Activated CD8-positive, alpha-beta memory T cell treated with anti-CD3 and anti-CD28 coated beads for 24 hours (primary cell): ENCODE measurements around the gene AIMP1.
"Not testable (repeated sequence)": the region's sequence is repeated elsewhere in the genome, so short reads cannot be mapped to it uniquely, and the experiment has no call there.

Source experiments
- DNase-seq: peaks from one replicate; pipeline ENCODE4 v3.0.0-alpha.2; 2020

The AIMP1 gene

DNA sequence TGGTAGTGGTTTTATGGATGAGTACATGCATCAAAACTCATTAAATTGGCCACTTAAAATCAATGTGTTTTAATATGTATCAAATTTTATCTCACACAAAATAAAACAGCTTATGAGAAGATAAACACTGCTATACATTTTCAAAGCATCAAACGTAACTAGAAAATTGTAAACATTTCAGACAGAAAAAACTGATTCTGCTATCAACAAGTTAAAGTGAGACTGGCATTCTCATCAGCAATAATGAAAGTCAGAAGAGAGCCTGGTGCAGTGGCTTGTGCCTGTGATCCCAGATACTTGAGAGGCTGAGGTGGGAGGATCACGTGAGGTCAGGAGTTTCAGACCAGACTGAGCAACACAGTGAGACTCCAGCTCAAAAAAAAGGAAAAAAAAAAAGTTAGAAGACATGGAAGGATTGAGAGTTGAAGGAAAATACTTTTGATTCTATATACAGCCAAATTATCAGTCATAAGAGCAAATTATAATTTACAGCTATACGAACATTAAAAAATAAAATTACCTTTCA is 3.3 kb upstream of the AIMP1 start:
- DNase-seq: no peak

DNA sequence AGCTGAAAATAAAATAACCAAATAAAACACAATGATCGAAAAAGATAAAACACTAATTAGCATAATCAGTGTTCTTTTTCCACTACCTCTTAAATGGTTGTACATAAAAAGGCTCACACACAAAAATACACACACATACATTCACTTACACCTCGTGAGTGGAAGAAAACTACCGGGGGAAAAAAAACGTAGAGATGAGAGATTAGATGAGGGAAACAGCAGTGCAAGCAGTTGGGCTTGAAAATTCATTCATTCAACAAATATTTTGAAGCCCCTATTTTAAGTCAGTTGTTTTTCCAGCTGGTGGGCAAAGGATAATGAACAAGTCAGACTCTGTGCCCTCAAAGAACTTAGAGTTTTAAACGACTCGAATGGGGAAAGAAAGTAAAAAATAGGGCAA is 1.4 kb upstream of the AIMP1 start:
- no peak for DNase-seq

DNA sequence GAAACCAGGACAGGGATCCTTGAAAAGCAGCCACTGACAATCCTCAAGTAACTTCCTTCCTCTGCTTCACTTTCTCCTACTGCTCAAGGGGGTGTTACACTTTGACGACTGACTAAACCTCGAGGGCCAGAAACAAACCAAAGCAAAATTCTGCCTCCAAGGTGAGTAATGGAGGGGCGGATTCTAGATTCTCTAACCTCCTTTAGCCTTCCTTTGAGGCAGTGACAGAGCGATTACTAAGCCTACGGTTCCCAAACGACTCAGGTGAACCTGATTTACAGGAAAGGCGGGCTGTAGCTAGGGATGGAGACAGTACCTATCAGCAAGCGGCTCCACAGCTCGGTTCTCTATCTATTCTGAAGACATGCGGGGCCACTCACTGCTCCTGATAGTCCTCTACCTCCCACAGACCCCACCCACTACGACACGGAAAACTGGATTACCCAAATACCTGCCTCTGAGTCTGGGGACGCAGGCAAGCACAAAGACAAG is 828 bp upstream of the AIMP1 start:
- DNase-seq: no peak

DNA sequence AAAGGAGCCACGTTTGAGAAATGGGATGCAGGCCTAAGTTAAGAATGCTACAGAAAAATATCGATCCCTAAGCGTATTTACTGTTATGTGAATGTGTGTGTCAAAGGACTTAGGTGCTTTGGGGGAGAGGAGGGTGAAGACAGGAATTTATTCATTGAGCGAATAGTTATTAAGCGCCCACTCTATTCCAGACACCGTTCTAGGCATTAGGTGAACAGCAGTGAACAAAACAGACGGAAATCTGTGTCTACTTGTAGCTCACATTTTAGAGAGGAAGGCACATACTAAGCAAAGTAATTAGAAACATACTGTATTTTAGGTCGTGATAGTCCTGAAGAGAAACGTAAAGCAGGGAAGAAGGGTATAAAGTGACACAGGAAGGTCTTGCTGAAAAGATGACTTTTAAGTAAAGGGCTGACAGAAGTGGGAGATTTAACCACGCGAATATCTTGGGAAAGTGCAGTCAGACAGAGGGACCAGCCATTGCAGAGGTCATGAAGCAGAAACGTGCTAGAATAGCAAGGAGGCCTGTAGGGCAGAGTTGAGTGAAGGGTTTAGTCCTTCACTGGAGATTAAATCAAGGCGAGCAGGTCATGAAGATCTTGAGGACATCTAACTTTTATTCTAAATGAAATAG is 541 bp downstream of the AIMP1 start:
- no peak for DNase-seq

DNA sequence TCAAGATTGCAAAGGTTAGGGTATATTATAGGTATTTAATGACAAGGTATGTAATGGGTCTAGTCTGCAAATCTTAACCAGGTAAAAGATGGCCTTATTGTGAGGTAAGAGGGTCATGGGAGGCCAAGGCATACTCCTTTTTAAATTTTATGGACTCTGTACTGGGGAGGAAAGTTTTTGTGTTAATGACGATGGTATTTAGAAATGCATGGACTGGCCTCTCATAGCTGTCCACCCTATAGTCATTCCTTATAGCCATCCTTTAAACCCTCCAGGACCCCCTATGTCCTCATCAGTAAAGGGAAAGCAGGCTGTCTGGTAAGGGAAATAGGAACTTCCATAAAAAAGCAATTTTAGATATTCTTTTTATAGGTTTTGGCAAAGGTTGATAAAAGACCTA is 1.5 kb downstream of the AIMP1 start:
- no peak for DNase-seq

DNA sequence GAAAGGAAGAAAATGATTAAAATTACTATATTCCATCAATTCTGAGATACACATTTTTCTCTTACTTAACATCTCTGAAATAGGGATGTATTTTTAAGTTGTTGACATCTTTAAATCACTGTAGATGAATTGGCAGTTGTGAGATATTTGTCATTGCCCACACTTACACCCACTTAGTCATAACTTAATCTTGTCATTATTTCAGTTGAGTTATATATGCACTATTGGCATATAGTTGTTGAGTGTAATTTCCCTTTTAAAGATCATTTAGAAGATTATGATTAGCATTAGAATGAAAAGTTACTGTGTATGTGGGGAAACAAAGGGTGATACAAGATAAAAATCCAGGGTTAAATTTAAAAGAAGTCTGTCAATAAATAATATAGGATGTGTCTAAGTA is 2.2 kb downstream of the AIMP1 start:
- no peak for DNase-seq

DNA sequence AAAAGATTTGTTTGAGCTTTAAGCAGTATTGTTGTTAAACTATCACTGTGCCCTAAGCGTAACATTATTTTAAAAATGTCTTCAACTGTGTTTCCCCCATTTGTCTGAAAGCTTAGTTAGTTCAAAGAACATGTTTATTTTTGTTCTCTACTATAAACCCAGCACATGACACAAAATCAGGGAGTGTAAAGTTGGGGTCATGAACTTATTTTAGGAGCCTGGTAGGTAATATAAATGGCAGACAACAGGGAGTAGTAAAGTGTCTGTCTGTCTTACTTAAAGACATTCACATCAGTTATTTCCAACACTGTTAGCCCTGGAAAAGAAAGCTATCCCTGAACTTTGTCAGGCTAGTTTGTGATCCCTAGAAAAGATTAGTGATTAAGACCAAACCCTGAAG is 3.9 kb downstream of the AIMP1 start:
- DNase-seq: no peak

DNA sequence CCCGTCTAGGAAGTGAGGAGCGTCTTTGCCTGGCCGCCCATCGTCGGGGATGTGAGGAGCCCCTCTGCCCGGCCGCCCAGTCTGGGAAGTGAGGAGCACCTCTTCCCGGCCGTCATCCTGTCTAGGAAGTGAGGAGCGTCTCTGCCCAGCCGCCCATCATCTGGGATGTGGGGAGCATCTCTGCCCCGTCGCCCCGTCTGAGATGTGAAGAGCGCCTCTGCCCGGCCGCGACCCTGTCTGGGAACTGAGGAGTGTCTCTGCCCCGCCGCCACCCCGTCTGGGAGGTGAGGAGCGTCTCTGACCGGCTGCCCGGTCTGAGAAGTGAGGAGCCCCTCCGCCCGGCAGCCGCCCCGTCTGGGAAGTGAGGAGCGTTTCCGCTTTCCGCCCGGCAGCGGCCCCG is 4.8 kb downstream of the AIMP1 start:
- not testable (repeated sequence) for DNase-seq

DNA sequence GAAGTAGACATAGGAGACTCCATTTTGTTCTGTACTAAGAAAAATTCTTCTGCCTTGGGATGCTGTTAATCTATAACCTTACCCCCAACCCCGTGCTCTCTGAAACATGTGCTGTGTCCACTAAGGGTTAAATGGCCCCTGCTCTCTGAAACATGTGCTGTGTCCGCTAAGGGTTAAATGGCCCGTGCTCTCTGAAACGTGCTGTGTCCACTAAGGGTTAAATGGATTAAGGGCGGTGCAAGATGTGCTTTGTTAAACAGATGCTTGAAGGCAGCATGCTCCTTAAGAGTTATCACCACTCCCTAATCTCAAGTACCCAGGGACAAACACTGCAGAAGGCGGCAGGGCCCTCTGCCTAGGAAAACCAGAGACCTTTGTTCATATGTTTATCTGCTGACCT is 5.5 kb downstream of the AIMP1 start:
- not testable (repeated sequence) for DNase-seq

DNA sequence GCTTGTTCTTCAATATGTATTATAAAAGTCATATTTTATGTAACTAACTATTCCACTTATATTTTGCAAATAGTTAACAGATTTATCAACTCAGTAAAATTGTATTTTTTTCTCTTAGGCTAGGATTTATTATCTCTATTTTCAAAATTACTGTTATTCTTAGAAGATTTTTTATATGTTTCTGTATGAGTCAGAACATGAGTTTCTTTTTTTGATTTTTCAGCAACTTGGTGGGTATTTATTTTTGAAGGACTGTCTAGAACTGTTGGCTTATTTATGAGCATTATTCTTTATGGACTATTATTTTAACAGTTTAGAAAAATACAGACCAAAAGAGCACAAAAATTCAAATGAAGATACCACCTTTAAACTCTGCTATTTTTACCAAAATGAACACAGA is 6.8 kb downstream of the AIMP1 start:
- no peak for DNase-seq

DNA sequence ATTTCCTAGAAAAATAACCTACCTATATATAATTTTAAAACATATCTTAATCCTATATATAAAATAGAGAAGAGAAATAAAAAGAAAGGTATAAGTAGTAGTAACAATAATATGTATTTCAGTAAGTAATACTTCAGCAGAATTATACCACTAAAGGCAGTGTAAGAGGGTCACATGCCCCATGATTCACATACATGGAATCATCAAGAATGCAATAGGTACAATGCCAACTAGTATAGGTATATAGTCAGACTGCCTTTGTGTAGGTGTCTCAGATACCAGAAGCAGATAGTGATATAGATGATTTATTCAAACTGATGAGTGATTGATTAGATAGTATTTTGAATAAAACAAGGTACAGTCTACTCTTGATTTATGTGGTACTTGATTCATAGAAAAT is 9.4 kb downstream of the AIMP1 start:
- DNase-seq: no peak

DNA sequence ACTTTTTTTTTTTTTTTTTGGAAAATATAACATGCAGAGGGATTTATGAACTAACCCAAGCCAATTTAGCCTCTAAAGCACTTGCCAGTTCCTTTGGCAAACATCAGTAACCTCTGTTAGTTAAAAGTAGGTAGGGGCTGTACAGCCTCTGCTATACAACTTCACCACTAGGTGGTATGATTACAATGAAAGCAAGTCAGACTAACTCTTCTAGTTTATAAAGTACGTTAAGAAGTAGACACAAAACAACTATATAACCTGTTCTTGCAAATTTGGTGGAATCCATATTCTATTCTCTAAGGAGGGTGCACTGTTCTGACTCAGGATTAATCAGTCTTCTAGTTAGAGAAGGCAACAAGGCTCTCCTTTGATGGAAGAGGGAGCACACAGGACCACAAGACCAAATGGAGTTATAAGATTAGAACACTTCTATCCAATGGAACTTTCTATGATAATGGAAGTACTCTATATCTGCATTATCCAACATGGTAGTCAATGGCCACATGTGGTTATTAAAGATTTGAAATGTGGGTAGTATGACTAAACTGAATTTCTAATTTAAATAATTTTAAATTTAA is 12.8 kb downstream of the AIMP1 start:
- DNase-seq: no peak

DNA sequence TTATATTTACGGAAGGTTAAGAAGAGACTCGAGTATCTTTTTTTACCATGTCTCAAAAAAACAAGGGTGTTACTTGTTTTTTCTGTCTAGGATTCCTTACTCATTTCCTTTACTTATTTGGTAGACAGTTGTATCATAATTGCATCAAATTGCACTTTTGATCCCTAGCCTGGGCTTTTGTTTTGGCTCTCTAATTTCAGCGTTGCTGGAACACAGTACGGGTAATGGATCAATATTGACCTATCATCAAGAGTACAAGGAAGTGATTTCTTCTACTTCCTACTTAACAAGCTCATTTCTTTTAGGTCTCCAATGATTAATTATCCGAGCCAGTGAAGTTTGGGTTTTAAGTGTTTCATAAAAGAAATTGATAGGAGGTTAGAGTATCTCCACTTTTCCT is 16.8 kb downstream of the AIMP1 start:
- DNase-seq: no peak

DNA sequence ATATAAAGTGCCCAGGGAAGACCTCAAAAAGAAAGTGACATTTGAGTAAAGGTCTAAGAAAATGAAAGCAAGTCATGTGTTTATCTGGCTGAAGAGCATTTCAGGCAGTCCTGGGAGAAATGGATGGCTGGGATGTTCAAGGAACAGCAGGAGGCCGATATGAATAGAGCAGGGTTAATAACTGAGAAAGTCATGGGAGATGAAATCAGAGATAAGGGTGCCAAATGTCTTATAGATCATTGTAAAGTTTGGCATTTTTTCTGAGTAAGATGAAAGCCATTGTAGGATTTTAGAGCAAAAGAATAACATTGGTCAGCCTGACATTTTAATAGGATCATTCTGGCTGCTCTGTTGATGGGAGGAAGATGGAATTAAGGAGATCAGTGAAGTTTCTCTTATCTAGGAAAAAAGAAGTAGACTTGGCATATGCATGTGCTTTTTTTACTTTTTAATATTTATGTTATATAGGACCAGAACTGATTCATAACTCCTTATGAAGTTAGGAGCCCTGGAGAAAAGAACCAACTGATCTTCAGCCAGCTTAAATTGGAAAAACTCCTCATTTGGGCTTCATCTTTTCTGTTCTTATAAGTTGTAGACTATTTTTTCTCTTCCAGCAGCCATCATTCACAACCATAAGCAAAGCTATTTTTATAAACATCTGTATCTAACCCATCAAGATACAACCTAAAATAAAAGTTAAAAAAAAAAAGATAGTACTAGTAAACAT is 18.6 kb downstream of the AIMP1 start:
- DNase-seq: no peak

DNA sequence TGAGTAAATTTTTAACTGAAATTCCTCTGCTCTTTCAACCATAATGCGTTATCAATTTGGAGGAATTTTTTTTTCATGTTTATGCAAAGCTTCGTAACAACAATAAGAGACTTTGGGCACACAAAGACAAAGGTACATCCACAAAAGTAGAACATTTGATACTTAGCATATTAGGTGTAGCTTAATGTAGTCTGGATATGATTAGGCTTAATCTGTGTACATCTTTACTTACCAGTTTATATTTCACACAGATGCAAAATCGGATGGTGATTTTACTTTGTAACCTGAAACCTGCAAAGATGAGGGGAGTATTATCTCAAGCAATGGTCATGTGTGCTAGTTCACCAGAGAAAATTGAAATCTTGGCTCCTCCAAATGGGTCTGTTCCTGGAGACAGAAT is 20.3 kb downstream of the AIMP1 start:
- no peak for DNase-seq

DNA sequence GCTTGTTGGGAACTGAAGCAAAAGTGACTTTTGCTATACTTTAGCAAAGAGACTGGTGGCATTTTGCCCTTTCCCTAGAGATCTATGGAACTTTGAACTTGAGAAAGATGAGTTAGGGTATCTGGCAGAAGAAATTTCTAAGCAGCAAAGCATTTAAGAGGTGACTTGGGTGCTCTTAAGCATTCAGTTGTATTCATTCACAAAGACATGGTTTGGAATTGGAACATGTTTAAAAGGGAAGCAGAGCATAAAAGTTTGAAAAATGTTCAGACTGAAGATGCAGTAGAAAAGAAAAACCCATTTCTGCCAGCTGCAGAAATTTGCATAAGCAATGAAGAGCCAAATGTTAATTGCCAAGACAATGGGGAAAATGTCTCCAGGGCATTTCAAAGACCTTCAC is 21.6 kb downstream of the AIMP1 start:
- no peak for DNase-seq

DNA sequence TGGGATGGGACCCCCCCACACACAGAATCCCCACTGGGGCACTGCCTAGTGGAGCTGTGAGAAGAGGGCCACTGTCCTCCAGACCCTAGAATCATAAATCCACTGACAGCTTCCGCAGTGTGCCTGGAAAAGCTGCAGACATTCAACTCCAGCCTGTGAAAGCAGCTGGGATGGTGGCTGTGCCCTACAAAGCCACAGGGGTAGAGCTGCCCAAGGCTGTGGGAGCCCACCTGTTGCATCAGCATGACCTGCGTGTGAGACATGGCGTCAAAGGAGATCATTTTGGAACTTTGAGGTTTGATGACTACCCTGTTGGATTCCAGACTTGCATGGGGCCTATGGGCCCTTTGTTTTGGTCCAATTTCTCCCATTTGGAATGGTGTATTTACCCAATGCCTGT is 22.3 kb downstream of the AIMP1 start:
- DNase-seq: no peak

DNA sequence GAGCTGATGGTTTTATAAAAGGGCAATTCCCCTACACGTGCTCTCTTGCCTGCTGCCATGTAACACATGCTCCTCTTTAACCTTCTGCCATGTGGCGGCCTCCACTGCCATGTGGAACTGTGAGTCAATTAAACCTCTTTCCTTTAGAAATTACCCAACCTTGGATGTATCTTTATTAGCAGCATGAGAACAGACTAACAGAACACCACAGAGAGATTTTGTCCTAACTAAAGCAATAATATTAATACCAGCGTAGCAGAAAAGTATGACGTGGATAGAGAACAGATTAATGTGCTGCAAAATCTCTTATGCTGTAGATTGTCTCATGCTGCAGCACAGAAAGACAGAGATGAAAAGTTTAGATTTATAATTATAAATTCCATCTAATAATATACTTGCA is 23.1 kb downstream of the AIMP1 start:
- DNase-seq: no peak

DNA sequence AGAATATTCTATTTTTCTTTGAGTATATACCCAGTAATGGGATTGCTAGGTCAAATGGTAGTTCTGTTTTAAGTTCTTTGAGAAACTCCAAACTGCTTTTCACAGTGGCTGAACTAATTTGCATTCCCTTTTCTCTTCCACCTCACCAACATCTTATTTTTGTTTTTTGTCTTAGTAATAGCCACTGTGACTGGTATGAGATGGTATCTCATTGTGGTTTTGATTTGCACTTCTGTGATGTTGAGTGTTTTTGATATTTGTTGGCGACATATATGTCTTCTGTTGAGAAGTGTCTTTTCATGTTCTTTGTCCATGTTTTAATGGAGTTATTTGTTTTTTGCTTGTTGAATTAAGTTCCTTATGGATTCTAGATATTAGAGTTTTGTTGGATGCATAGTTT is 24.4 kb downstream of the AIMP1 start:
- DNase-seq: no peak

DNA sequence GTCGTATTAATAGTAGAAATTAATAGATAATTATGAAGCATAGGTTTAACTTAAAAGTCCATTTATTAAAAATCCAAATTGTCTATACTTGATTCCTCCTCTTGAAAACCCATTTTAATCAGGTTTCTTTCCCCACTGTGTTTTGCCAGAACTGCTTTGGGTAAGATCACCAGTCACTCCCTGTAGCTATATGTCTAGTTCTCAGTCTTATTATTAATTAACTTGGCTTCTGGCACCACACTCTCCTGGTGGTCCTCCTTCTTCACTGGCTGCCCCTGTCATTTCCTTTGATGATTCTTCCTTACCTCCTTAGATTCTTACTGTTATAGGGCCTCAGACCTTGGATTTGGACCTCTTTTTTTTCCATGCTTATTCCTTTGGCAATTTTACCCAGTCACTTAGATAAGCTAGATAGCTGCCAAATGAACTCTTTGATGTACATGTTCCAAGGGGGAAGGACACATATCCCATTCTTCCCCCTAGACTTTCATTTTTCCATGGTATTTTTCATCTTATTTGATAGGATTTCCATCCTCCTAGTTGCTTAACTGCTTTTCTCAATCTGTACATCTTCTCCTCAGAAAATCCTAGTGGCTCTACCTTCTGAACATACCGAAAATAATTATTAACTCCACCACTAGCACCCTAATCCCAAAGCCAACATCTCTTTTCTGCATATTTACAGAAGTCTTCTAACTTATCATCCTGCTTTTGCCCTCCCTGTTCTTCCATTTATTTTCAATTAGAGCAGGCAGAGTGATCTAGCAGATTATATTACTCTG is 27.7 kb downstream of the AIMP1 start:
- DNase-seq: no peak

DNA sequence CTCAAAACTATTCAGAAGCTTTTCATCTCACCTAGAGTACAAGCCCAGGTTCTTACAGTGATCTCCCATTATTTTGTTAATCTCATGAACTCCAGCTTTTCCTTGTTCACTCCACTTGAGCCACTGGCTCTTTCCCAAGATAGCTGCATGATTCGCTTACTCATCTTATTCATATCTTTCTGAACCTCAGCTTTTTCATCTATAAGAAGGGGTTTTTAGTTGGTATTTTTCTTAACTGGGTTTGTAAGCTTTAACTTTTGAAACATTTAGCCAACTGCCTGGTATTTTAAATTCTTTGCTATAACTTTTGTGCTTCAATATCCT is 28.3 kb downstream of the AIMP1 start:
- DNase-seq: no peak

DNA sequence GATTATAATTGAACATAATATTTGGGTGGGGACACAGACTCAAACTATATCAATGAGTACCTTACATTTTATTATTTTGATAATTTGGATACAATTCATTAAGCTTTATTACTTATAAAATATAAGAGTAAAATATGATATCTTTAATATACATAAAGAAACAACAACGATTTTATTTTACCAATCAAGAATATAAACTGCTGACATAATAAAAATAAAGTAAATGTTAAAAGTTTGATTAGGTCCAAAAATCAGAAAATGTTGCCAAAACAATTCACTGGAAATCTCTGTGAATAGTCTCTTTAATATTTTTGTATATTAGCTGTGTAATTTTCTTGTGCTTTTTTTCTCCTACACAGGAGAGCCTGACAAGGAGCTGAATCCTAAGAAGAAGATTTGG is 30.8 kb downstream of the AIMP1 start:
- DNase-seq: no peak

DNA sequence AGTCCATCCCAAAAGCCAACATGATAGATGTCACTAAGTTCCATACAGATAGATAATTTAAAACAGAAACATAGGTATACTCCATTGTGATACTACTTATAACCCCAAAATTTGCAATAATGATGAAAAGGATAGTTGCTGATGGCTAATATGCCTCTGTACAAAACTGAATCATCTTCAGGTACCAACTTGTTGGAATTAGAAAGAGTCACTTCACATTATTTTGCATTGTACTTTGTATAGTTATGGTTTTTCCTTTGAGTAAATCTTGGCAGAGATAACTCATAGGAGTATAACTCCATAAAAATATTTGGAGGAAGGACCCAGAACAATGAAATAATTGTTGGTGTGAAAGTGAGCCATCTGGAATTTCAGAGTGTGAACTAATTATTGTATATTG is 34.7 kb downstream of the AIMP1 start:
- no peak for DNase-seq

DNA sequence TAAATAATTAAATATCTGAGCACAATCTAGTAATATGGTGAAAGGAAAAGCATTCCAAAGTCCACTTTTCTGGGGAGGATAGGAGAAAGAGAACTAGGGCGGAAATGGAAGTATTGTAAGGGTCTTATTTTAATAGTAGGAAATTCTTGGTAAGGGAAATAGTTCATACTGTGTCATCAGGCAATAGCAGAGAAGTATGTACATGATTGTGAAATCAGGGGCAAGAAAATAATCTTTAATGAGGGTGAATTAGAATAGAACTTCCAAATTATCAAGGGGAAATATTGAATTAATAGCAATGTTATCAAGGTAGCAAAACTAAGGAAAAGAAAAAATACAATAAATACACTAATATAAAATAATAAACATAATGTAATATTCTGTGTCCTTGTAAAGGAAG is 37.4 kb downstream of the AIMP1 start:
- DNase-seq: no peak
